HPDE6-E6E7 (cell line): ENCODE measurements around the gene ADA.
"Not testable (repeated sequence)": the region's sequence is repeated elsewhere in the genome, so short reads cannot be mapped to it uniquely, and the experiment has no call there.

Experiments
- DNase-seq: peaks from one replicate; pipeline ENCODE4 v3.0.0; 2011; ENCODE audit warnings: missing footprints; ENCODE audit errors: extremely low spot score

ADA gene

GRCh38 chr20:44651684-44652423 lies at the start of gene ADA:
TSS of gene ADA (minus strand) at chr20:44651699. CDS start at chr20:44651607, 92 bp downstream.
- peak; percentile 74 for DNase-seq

DNA sequence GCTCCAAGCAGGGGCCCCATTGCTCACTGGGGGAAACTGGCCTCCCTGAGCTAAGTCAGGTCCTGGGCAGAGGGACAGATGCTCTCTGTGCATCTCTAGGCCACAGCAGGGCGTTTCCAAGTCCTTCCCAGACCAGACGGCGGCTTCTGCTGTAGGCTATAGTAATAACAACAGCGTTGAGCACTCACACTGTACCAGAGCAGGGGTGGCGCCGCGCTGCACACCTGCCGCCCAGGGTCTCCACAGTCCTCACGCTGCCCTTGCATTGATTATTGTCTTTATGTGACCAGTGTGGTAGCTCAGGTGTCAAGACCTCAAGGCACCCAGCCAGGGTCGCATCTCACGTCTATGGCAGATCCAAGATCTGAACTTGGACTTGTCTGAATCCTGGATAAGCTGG lies 48.8 kb upstream of the ADA start:
- no peak for DNase-seq

DNA sequence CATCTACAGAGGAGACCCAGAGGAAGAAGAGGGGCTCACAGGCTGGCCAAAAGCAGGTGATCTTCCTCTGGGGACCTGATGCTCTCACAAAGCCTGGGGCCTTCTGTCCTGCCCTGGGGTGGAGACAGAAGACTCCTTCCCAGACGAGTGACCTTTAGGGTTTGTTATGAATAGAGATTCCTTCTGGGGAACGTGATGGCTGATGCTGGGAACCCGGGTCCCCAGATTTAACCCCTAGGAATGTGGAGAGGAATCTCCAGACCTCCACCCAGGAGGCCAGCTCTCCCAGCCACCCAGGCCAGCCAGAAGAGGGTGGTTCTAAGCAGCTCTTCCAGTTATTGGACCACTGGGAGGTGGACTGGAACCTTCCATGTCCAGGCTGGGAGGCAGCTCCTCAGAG lies 46.9 kb upstream of the ADA start:
- no peak for DNase-seq

- DNase-seq = not testable (repeated sequence)
Measured at GRCh38 chr20:44697041-44697440, 45.5 kb upstream of the ADA start.

DNA sequence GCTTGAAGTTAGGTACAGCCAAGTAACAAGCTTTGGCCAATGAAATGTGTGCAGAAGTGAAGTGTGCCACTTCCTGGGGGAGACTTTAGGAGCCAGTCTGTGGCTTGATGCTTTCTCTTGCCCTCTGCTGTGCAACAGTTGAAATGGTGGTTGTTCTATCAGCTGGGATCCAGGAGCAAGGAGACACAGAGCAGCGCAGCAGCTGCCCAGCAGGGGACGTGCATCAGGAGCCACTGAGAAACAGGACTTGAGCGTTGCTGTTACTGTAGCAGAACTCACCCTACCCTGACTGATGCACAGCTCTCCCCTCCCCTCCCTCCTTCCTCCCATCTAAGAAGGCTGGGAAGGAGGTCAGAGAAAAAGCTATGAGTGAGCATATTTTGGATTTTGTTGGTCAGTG lies 44.8 kb upstream of the ADA start:
- DNase-seq = no peak

DNA sequence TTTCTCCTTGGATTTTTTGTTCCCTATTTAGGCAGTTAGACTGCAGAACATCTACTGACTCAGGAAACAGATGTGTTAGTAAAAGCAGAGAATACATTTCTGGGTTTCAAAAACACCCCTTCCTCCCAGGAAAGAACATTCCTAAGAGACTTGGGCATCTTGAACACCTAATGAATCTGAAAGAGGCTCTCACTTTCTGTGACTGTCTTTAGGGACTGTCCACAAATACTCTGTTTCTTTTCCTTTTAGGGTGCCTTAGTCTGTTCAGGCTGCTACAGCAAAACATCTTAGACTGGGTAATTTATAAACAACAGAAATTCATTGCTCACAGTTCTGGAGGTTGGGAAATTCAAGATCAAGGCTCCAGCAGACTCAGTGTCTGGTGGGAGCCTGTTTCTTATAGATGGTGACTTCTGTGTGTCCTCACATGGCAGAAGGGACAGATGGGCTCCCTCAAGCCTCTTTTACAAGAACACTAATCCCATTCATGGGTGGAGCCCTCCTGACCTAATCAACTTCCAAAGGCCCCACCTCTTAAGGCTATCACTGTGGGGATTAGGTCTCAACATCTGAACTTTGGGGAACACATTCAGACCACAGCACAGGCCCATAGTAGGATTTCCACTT lies 44.3 kb upstream of the ADA start:
- no peak for DNase-seq

- no peak for DNase-seq
Measured at GRCh38 chr20:44695295-44695673, 43.8 kb upstream of the ADA start.

GRCh38 chr20:44694159-44694558 lies 42.7 kb upstream of the ADA start:
- no peak for DNase-seq

GRCh38 chr20:44693627-44694026 lies 42.1 kb upstream of the ADA start:
- DNase-seq = no peak

GRCh38 chr20:44692932-44693480 lies 41.5 kb upstream of the ADA start:
- peak; percentile 87 for DNase-seq

DNA sequence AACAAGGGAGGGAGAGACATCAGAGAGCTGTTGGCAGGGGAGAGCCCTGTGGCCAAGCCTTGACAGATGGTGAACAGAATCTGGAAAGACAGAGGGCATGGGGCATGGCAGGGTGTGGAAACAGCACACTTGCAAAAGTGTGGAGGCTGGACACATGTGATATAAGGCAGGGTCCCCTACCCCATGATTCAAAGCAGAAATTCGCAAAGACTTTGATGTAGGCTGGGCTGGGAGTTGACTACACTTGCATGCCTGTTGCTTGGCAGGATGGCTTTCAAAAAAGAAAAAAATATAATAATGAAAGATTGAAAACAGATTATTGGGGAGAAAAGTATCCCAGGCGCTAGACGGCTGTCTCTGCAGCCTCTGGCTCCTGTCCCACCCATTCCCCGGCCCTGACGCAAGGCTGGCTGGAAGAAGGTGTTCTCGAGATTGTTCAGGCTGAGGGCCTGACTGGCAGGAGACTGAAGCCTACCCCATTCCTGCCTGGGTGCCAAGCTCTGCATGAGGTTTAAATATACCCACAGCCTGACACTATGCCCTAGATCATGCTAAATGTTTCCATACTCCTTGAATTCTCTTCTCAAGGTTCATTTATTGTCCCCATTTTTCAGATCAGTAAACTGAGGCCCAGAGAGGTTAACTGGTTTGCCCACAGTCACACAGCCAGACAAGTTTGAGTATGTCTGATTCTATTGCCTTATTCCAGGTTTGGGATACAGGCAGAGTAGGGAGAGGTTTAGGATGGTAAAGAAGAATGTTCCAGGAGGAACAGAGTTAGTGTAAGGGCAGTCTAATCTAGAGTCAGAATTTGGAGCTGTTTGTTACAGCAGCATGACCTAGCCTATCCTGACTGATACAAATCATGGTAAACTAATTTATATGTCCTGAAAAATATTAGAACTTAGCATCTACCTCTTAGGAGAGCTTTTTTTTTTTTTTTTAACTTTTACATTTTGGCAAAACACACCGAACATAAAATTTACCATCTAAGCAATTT lies 40.2 kb upstream of the ADA start:
- DNase-seq = no peak

DNA sequence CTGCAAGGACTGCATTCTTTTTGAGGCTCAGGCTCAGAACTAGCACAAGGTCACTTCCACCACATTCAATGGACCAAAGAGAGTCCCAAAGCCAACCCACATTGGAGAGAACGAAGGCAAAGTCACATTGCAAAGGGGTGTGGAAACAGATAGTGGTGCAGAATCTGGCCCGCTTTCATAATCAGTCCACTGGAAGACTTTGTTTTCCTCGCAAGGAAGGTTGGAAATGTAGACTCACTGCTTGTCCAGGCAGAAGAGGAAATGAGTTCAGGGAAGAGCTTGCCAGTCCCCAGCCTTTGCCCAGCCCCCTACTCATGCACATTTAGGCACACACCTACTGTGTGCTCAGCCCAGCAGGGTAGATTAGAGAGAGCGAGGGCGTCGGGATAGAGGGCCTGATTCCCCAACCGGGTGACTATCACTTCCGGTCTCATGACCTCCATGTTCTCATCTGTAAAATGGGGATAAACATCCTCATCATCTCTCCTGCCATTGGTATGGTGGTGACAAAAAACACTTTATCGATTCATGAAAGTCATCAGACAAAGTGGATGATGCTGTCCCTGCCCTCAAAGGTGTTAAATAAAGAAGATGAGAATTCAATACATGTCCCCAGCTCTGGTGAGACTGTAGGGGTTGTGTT lies 39.4 kb upstream of the ADA start:
- no peak for DNase-seq

GRCh38 chr20:44689809-44690208 lies 38.3 kb upstream of the ADA start:
- no peak for DNase-seq

DNA sequence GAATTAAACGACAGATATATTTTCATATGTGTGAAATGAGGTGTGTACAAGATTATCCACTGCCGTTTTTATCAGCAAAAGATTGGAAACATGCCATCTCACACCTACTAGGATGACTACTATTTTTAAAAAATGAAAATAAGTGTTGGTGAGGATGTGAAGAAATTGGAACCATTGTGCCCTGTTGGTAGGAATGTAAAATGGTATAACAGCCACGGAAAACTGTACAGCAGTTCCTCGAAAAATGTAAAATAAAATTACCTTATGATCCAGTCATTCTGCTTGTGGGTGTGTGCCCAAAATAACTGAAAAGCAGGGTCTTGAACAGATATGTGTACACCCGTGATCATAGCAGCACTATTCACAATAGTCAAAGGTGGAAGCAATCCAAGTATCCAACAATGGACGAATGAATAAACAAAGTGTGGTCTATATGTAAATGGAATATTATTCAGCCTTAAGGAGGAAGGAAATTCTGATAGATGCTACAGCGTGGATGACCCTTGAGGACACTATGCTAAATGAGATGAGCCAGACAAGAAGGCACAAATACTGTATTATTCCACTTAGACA lies 36.6 kb upstream of the ADA start:
- DNase-seq = no peak

DNA sequence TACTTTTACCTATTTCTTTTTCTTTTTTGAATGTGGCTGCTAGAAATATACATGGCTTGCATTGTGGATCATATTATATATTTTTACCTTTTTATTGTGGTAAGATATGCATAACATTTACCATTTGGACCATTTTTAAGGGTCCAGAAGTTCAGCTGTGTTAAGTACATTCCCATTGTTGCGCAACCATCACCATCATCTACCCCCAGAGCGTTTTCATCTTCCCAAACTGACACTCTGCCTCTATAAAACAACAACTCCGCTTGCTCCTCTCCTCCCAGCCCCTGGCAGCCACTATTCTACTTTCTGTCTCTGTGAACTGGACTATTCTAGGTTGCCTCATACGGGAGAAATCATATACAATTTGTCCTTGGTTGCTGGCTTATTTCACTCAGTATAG lies 35.4 kb upstream of the ADA start:
- DNase-seq = no peak

GRCh38 chr20:44684047-44684967 lies 32.8 kb upstream of the ADA start:
- DNase-seq = no peak

DNA sequence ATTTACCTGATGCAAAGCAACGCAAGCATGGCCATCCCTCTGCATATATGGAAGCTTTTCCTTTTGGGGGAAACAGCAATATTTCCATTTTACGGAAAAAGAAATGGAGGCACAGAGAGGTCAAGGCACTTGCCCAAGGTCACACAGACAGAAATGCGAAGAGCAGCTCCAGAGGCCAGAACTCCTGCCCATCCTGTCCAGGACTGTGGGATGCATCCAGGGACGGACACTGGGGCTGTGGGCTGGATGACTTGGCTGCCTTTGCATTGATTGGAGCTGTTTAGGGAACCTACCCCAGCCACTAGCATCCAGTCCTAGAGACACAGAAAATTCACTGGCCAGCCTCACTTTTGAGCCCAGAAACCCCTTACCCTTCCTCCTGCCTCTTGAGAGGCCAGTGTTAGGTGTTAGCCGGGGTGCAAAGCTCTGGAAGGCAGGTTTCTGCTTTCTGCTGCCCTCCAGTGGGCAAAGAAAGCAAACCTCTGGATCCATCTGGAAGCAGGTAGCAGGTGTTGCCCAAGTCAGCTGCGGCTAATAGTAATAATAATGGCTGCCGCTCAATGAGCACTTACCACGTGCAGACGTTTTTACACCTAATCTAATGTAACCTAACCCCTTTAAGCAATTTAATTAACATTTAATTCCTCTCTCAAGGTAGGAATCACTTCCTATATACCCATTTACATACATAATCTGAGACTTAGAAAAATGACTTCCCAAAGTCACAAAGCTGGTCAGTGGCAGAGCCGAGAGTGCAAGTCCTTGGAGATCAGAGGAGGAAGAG lies 32.0 kb upstream of the ADA start:
- DNase-seq = peak; percentile 95

GRCh38 chr20:44681796-44682566 lies 30.5 kb upstream of the ADA start:
- DNase-seq = no peak
